Body of pancreas (tissue), 4 donors: Measurements from ENCODE around the gene ZC2HC1C. TPM values are rescaled to one million over a fixed set of nuclear protein-coding genes. Genes with fewer than 3 reads are reported as not detected.

Source experiments
- ATAC-seq: fragments of 150-250 bp; one replicate; pipeline ENCODE4 v1.9.1; 2016
- DNase-seq, 4 donors: peaks; one replicate each; pipeline ENCODE4 v3.0.0-alpha.2; 2019
- H3K27ac ChIP-seq, 4 donors: fragments of 200-600 bp; sonication (generic); 1 replicate in 3 of 4; 2 replicates in 1 of 4; pipeline versions ENCODE4 v1.5.1 to v1.6.1; 2016 to 2019; ENCODE audit warnings: mild to moderate bottlenecking in 1 of 4, mixed read lengths in 1 of 4, moderate library complexity in 1 of 4
- H3K27me3 ChIP-seq, 2 donors: fragments of 200-600 bp; sonication (generic); one replicate each; pipeline ENCODE4 v1.6.0; 2016; ENCODE audit warnings: mild to moderate bottlenecking in 1 of 2
- H3K36me3 ChIP-seq, 2 donors: fragments of 200-600 bp; sonication (generic); replicated peaks in 1 of 2; 2 replicates each; pipeline ENCODE4 v1.5.1; 2016; ENCODE audit warnings: low read depth in 2 of 2; ENCODE audit not compliant: insufficient read depth in 1 of 2
- H3K4me1 ChIP-seq: fragments of 200-600 bp; sonication (generic); one replicate; pipeline ENCODE4 v1.6.0; 2016
- H3K4me3 ChIP-seq, 2 donors: fragments of 200-600 bp; sonication (generic); 1 replicate in 1 of 2; 2 replicates in 1 of 2; pipeline ENCODE4 v1.5.1; 2016 to 2019
- H3K9me3 ChIP-seq, 3 donors: fragments of 200-600 bp; sonication (generic); 1 replicate in 2 of 3; 2 replicates in 1 of 3; pipeline ENCODE4 v1.5.1; 2016
- POLR2A ChIP-seq, 3 donors: fragments of 450-650 bp; IDR thresholded peaks; one replicate each; pipeline ENCODE4 v1.6.1; 2016; ENCODE audit warnings: antibody characterized with exemption in 3 of 3, mild to moderate bottlenecking in 2 of 3
- WGBS, 2 donors: methylation state at CpG; one replicate each; pipeline ENCODE4 v1.1.5; 2017; 5-methylcytosine and 5-hydroxymethylcytosine counted together
- intact Hi-C: fragments of 100-400 bp; cut with DNase I; formaldehyde crosslinking; loops from one replicate; pipeline ENCODE4 v1.15.1; 2023
- total RNA-seq, 2 donors: library from RNA; depleted of rRNA; stranded (reverse); fragments of >200 nt; gene quantifications; one replicate each; pipeline ENCODE4 v1.1.0, GENCODE V29; 2016
- TF ChIP-seq, protein P1 (sequence below), 7 experiments: fragments of 450-650 bp in 4 of 7; fragments of 200-600 bp in 3 of 7; sonication (generic) in 3 of 7; IDR thresholded peaks; one replicate each; pipeline ENCODE4 v1.5.1; 2016 to 2019; ENCODE audit warnings: antibody characterized with exemption in 7 of 7

Gene ZC2HC1C
- total RNA-seq, 2 donors from 2014 or later = 7.3 to 7.8 TPM

DNA sequence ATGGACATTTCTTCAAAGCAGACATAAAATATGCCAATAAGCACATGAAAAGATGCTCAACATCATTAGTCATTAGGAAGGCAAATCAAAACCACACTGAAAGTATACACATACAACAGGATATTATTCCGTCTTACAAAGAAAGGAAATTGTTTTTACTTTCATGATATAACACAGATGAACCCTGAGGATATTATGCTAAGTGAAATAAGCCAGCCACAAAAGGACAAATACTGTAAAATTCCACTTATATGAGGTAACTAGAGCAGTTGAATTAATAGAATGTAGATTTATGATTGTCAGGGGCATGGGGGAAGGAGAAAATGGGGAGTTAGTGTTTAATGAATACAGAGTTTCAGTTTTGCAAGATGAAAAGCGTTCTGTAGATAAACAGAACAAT lies 9.8 kb upstream of the ZC2HC1C start:
- intact Hi-C loops = no loop called here
- 79 to 84% methylated on average over 2 of the region's 2 CpGs for WGBS, 2 donors
- Histone ChIP-seq H3K4me3 (no peak overlapping the region), H3K27ac (no peak overlapping the region), H3K27me3 (no peaks in the 10 kb centered on the region), H3K36me3 (no peaks in the 10 kb centered on the region), H3K9me3 (no peaks in the 10 kb centered on the region), H3K4me1 (peaks cover 10% of the 10 kb centered on the region)
- DNase-seq (no peak), ATAC-seq (no peak)
- TF ChIP-seq, protein P1, sequence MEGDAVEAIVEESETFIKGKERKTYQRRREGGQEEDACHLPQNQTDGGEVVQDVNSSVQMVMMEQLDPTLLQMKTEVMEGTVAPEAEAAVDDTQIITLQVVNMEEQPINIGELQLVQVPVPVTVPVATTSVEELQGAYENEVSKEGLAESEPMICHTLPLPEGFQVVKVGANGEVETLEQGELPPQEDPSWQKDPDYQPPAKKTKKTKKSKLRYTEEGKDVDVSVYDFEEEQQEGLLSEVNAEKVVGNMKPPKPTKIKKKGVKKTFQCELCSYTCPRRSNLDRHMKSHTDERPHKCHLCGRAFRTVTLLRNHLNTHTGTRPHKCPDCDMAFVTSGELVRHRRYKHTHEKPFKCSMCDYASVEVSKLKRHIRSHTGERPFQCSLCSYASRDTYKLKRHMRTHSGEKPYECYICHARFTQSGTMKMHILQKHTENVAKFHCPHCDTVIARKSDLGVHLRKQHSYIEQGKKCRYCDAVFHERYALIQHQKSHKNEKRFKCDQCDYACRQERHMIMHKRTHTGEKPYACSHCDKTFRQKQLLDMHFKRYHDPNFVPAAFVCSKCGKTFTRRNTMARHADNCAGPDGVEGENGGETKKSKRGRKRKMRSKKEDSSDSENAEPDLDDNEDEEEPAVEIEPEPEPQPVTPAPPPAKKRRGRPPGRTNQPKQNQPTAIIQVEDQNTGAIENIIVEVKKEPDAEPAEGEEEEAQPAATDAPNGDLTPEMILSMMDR (IDR thresholded peaks at IDR 0.05) = no peak
- TF ChIP-seq POLR2A (IDR thresholded peaks at IDR 0.05) = no peak

DNA sequence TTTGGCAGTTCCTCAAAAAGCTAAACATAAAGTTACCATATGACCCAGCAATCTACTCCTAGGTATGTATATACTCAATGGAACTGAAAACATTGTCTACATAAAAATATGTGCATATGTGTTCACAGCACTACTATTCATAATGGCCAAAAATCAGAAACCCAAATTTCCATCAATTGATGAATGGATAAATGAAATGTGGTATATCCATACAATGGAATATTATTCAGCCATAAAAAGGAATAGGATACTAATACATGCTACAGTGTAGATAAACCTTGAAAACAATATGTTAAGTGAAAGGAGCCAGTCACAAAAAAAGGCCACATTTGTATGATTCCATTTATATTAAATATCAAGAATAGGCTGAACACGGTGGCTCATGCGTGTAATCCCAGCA lies 9.0 kb upstream of the ZC2HC1C start:
- Histone ChIP-seq H3K36me3 (no peaks in the 10 kb centered on the region), H3K27ac (no peak overlapping the region), H3K4me1 (peaks cover 10% of the 10 kb centered on the region), H3K4me3 (no peak overlapping the region), H3K9me3 (no peaks in the 10 kb centered on the region), H3K27me3 (no peaks in the 10 kb centered on the region)
- DNase-seq = no peak
- TF ChIP-seq, protein P1 (IDR thresholded peaks at IDR 0.05) = no peak
- no peak for TF ChIP-seq POLR2A (IDR thresholded peaks at IDR 0.05)
- WGBS, 2 donors = 73 to 100% methylated on average over 2 of the region's 2 CpGs
- intact Hi-C loops = no loop called here
- no peak for ATAC-seq

DNA sequence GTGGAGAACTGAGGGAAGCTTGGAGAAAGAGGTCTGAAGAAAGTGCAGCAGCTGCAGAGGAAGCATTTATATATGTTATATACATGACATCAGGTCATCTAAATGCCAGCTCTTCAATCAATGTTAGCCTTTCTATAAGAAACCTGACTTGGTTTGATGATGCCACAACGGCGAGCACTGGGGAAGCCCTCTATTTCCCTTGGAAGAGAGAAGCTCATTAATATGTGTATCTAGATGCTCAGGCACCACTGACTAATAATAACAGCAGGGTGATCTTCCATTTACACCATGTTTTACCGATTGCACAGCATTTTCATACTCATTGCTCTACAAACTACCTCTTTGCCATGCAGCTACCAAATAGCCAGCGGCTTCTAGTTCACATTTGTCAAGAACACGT lies 6.4 kb upstream of the ZC2HC1C start:
- Histone ChIP-seq H3K27ac (peak overlapping the region in 1 of 4 donors; percentile 83), H3K4me3 (no peak overlapping the region), H3K36me3 (no peaks in the 10 kb centered on the region), H3K9me3 (no peaks in the 10 kb centered on the region), H3K4me1 (peaks cover 20% of the 10 kb centered on the region), H3K27me3 (no peaks in the 10 kb centered on the region)
- no peak for ATAC-seq
- intact Hi-C loops = no loop called here
- WGBS, 2 donors = 29 to 33% methylated on average over 5 of the region's 5 CpGs
- no peak for TF ChIP-seq POLR2A (IDR thresholded peaks at IDR 0.05)
- TF ChIP-seq, protein P1 (IDR thresholded peaks at IDR 0.05) = no peak
- DNase-seq = no peak

DNA sequence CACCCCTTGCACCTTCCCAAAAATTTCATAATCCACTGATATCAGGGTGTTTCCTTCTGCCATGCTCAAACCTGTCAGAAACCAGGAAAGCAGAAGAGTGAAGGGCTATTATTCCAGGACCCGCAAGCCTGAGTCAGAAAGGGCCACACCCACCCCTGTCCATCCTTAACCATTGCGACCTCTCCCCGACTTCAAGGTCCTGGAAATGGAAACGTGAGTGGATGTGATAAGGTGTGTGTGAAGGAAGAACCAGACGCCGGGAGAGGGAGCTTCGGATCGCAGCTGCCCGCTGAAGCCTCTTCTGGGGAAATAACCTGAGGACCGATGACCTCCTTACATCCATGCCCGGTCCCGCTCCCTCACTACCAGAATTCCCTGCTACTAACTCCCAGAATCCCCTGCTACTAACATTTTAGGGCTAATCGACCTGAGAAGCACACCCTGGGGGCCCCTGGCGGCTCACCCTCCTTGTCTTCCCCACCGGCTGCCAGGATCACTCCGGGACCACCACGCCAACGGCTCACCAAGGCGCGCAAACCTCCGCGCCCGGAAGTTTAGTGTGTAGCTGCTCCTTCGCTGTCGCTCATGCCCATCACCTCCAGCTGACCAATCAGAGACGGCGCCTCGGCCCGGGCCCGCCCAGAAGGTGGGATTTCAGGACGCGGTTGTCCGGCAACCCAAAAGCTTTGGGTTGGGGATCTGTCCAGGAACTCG lies 5.8 kb upstream of the ZC2HC1C start, which contains the start of gene ACYP1:
ACYP1 (minus strand) TSS at position 534 of the 714 bp plus-strand sequence; CDS start at position 63, 471 bp downstream.
- Histone ChIP-seq H3K27me3 (no peaks in the 10 kb centered on the region), H3K4me3 (peak within 1 kb of the TSS; percentile 69 to 86), H3K9me3 (no peaks in the 10 kb centered on the region), H3K36me3 (no peaks in the 10 kb centered on the region), H3K4me1 (peaks cover 26% of the 10 kb centered on the region), H3K27ac (peak within 1 kb of the TSS; percentile 48 to 83 (median 68))
- DNase-seq = peak; percentile 91 to 94 (median 92)
- peak in 2 of 3 donors; percentile 29 to 45 for TF ChIP-seq POLR2A (IDR thresholded peaks at IDR 0.05)
- TF ChIP-seq, protein P1 (IDR thresholded peaks at IDR 0.05) = no peak
- 0 to 1% methylated on average over 23 to 34 of the region's 34 CpGs for WGBS, 2 donors
- peak; percentile 97 for ATAC-seq
- intact Hi-C loops = no loop called here

DNA sequence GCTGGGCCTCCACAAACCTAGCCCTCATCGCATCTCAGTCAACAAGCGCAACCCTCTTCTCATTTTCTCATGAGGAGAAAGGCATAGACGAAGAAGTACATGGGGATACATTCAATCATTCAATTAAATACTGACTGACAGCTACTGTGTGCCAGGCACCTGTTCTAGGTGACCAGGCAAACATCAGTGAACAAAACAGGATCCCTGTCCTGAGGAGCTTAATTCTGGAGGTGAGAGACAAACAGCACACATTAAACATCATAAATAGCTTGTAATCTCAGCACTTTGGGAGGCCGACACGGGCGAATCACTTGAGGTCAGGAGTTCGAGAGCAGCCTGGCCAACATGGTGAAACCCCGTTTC lies 5.3 kb upstream of the ZC2HC1C start:
- H3K4me1 ChIP-seq = peaks cover 30% of the 10 kb centered on the region
- no peaks in the 10 kb centered on the region for H3K27me3 ChIP-seq
- H3K4me3 ChIP-seq = peak overlapping the region in 1 of 2 donors; percentile 86
- WGBS, 2 donors = 56 to 79% methylated on average over 6 to 8 of the region's 8 CpGs
- TF ChIP-seq, protein P1 (IDR thresholded peaks at IDR 0.05) = no peak
- no peak for TF ChIP-seq POLR2A (IDR thresholded peaks at IDR 0.05)
- peak overlapping the region in 3 of 4 donors; percentile 61 to 83 (median 74) for H3K27ac ChIP-seq
- intact Hi-C loops = no loop called here
- H3K9me3 ChIP-seq = no peaks in the 10 kb centered on the region
- ATAC-seq (no peak), DNase-seq (no peak)
- H3K36me3 ChIP-seq = no peaks in the 10 kb centered on the region
